Measurements from ENCODE around the gene B3GNT7.
"Not testable (repeated sequence)": the region's sequence is repeated elsewhere in the genome, so short reads cannot be mapped to it uniquely, and the experiment has no call there.

The B3GNT7 gene

DNA sequence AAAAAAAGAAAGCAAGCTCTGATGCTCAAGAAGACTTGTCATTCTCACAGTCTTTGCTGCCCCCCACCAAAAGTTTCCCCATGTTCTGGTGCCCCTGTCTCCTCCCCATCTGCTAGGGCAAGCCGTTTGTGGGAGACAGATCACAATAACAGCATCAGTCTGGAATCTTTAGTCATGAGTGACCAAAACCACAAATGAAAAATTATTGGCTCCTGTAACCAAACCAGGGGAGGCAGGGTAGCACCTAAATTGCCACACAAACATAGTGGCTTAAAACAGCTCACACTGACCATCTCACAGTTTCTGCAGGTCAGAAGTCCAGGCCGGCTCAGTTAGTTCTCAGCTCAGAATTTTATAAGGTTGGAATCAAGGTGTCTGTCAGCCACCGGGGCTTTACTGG is 9.1 kb upstream of the B3GNT7 start:
- DNase-seq = no peak

GRCh38 chr2:231387904-231388724 is 7.4 kb upstream of the B3GNT7 start:
- no peak for DNase-seq

DNA sequence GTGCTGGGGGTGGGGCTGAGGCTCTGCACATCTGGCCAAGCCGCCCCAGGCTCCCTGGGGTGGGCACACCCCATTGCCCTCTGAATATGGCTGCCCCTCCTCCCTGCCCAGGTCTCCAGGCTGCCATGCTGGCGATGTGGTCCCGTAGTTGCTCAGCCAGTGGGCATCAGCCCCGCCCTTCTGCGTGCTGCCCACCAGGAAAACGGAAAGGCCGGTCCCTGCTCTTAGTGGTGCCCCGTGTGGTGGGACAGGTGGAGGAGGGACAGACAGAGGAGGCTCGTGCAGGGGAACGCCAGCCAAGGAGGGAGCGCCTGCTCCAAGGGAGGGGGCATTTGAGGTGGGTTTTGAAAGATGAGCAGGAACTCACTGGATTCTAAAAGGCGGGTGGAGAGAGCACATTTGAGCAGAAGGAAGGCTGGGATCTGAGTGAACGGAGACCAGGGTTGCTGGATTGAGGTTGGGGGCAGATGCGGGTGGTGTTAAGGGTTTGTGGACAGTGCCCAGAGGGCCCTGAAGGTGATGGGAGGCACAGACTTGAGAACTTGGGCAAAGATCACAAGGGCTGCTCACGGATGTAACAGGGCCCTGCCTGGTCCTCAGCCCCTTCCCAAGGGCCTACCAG is 6.7 kb upstream of the B3GNT7 start:
- no peak for DNase-seq

DNA sequence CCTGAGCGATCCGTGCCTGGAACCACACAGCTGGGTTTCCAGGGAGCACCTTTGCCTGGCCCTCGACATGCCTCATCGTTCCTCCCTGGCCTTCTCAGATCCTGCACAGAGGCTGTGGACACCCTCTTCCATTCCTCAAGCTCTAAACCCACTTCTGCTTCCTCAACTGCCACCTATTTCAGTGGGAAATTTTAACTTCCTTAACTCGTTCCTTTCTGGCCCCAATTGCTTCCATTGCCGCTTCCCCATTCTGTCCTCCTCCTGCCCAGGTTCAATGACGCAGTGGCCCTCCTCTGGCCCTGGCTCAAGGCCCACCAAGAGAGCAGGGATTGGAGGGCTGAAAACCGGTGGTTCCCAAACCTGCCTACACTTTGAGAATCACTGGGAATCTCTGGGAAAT is 4.8 kb upstream of the B3GNT7 start:
- DNase-seq = no peak

DNA sequence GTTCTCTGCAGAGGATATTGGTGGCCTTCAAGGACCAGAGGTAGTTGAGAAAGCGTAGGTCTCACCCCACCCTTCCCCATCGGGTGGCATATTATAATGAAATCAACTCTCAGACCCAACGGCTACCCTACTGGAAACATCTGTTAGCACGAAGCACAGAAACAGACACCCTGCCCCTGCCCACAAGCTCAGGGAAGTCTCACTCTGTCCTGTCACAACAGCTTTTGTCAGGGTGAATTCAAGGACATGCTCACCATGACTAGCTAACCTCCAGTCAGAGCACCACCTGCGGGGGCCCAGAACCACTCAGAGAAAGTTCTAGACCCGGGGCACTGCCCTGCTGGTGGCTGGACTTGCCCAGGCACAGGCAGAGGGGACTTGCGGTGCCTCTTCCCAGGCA is 3.5 kb upstream of the B3GNT7 start:
- DNase-seq = no peak

GRCh38 chr2:231392431-231393148 is 2.9 kb upstream of the B3GNT7 start:
- DNase-seq = no peak

DNA sequence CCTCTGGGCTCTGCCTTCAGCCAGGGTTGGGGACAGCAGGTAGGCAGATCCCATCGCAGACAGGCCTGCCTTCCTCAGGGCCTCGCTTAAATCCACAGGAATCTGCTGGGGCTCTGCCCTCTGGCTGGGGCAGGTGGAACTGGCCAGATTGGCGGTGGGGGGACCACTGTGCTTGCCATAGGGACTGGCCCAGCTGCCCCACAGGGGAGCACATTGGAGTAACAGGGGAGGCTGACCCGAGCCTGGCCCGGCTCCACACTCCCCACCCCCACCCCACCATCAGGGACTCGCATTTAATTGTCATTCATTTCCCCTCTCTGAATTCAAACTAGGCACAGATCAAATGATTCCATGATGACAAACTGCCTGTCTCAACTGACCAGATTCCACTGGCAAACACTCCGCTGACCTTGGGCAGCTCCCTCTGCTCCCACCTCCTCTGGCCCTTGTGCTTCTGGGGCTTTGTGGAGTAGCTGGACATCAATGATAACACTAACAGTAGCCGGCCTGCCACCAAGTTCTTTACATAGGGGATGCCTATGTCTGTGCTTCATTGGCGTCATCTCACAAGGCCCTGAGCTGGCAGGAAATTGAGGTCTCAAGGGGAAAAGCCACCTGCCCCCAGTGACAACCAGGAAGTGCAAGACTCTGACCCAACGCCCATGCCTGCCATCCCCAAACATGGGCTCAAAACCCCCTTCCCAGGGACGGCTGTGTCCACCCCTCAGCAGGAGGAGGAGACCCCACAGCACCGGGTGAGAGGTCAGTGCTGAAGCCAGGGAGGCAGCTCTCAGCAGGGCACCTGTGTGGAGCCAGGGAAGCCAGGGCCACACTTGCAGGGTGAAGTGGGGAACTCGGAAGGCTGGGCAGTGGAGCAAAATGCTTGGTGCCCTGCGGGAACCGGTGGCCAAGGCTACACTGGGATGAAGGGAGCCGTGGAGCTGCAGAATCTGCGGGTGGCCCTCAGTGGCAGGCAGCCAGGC is 2.1 kb upstream of the B3GNT7 start:
- DNase-seq = no peak

GRCh38 chr2:231394211-231395141 is 1.0 kb upstream of the B3GNT7 start:
- no peak for DNase-seq

DNA sequence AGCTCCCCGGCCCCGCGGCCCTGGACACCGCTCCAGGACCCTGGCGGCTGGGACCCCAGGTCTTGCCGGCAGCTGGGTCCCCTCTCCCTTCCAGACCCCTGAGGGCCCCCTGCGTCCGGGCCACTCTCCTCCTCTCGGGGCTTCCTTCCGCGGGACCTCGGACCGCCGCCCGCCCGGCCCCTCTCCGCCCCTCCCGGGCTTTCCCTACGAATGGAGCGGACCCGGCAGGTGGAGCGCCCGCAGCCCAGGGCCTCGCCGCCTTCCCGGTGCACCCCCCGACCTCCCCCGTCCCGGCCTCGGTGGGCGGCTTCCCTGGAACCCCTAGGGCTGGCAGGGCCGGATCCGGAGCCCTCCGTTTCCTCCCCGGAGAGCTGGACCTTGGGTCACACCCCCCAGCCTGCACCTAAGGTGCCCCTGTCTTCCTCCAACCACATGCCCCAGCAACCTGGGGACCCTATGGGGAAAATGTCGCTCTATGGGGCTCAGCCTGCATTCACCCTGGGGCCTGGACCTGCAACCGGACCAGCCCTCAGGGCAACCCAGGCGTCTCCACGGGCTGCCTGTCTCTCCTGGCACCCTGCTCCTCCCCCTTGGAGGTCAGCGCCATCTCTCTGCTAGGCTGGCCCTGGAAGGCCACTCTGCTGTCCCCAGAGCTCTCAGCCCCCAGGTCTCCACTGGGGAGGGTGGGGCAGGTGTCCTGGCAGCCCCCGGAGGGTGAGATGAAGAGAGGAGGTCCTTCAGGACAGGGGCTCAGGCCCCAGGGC is 730 bp downstream of the B3GNT7 start:
- no peak for DNase-seq

DNA sequence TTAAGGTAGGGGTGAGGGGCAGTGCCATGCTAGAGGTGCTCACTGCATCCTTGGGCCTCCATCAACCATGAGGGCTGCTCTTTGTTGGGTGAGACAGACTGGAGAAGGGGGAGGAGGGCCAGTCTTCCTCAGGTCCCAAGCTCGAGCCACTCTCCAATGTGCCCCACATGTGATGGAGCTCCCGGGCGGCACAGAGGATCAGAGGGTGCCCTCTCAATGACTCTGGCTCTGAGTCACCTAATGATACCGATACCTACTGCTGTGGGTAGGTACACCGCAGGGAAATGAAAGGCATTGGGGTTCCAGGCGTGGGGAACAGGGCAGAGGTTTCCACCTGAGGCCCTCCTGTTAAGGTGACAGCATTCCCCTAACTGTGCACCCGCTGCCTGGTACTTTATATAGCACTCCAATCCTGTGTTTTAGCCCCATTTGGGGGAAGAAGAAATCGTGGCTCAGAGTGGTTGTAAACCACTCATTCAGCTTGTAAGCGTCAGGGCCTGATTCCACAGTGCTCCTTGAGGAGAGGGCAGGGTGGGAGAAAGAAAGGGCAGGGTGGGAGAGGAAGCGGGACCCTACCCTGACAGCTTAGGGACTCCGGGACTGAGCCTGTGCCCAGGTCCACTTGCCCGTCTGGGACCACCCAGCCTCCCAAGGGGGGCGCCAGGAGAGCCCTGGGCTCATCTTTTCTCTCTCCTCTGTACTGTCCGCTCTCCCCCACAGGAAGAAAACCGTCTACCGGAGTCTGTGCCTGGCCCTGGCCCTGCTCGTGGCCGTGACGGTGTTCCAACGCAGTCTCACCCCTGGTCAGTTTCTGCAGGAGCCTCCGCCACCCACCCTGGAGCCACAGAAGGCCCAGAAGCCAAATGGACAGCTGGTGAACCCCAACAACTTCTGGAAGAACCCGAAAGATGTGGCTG is 1.8 kb downstream of the B3GNT7 start:
- DNase-seq = no peak

DNA sequence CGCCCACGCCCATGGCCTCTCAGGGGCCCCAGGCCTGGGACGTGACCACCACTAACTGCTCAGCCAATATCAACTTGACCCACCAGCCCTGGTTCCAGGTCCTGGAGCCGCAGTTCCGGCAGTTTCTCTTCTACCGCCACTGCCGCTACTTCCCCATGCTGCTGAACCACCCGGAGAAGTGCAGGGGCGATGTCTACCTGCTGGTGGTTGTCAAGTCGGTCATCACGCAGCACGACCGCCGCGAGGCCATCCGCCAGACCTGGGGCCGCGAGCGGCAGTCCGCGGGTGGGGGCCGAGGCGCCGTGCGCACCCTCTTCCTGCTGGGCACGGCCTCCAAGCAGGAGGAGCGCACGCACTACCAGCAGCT is 2.4 kb downstream of the B3GNT7 start:
- no peak for DNase-seq

- no peak for DNase-seq
These were observed 3.1 kb downstream of the B3GNT7 start for GRCh38 chr2:231398585-231398984.

- DNase-seq = no peak
These were observed 3.7 kb downstream of the B3GNT7 start for GRCh38 chr2:231399046-231399852.

- no peak for DNase-seq
These were observed 4.6 kb downstream of the B3GNT7 start for GRCh38 chr2:231399853-231400680.

- DNase-seq = not testable (repeated sequence)
These were observed 5.2 kb downstream of the B3GNT7 start for GRCh38 chr2:231400681-231401080.

DNA sequence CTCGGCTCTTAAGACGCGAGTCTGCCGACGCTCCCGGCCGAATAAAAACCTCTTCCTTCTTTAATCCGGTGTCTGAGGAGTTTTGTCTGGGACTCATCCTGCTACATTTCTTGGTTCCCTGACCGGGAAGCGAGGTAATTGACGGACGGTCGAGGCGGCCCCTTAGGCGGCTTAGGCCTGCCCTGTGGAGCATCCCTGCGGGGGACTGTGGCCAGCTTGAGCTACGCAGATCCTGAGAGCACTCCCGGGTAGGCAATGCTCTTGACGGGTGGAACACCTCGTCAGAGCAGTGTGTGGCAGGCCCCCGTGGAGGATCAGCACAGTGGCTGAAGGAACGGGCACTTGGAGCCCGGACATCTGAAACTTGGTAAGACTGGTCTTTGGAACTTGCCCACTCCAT is 5.6 kb downstream of the B3GNT7 start:
- not testable (repeated sequence) for DNase-seq

- not testable (repeated sequence) for DNase-seq
These were observed 8.1 kb downstream of the B3GNT7 start for GRCh38 chr2:231403421-231404182.

Measured in RPMI8226 (cell line).